ENCODE results near the gene SOWAHB.

GRCh38 chr4:76892601-76893000, 5.3 kb downstream of the SOWAHB start:
- no peak for TF ChIP-seq CTCF (IDR thresholded peaks at IDR 0.05)
- no peak for TF ChIP-seq POLR2AphosphoS5 (IDR thresholded peaks at IDR 0.05)
- no peak for TF ChIP-seq POLR2A (IDR thresholded peaks at IDR 0.05)

All from transverse colon (tissue), 4 donors.